DND-41 (cell line): ENCODE data around the gene YWHAG.

Experiments used
- ATAC-seq: fragments of 200-7000 bp; cut with Tn5 transposase; 3 replicates; pipeline ENCODE4 v1.9.1; 2021; ENCODE audit warnings: low read depth; ENCODE audit not compliant: insufficient read depth
- DNase-seq: peaks from one replicate; pipeline ENCODE4 v3.0.0-alpha.2; 2020
- H2AFZ ChIP-seq: 2 replicates; pipeline ENCODE4 v1.6.0; 2012; ENCODE audit warnings: low read depth, low read length
- H3K27ac ChIP-seq: 2 replicates; pipeline ENCODE4 v1.5.1; 2012; ENCODE audit warnings: low read length, inconsistent platforms
- H3K27me3 ChIP-seq: fragments of 200-600 bp; sonication (generic); 2 replicates; pipeline ENCODE4 v1.6.0; 2012; ENCODE audit warnings: low read length, mild to moderate bottlenecking, inconsistent platforms; ENCODE audit not compliant: insufficient read depth, poor library complexity
- H3K36me3 ChIP-seq: 2 replicates; pipeline ENCODE4 v1.5.1; 2012; ENCODE audit warnings: low read length, inconsistent platforms; ENCODE audit not compliant: insufficient read depth
- H3K4me1 ChIP-seq: 2 replicates; pipeline ENCODE4 v1.5.1; 2012; ENCODE audit warnings: mild to moderate bottlenecking, low read length; ENCODE audit not compliant: insufficient read depth
- H3K4me2 ChIP-seq: 2 replicates; pipeline ENCODE4 v1.6.0; 2012; ENCODE audit warnings: mild to moderate bottlenecking, moderate library complexity, low read length, inconsistent platforms; ENCODE audit not compliant: insufficient read depth
- H3K4me3 ChIP-seq, 2 experiments: fragments of 200-600 bp in 1 of 2; shearing (Covaris generic) in 1 of 2; 2 replicates each; pipeline ENCODE4 v1.5.1; 2012 to 2016; ENCODE audit warnings: inconsistent platforms in 2 of 2, low read length in 2 of 2, mild to moderate bottlenecking in 2 of 2, low read depth in 1 of 2, moderate library complexity in 1 of 2
- H3K79me2 ChIP-seq: 2 replicates; pipeline ENCODE4 v1.6.0; 2012; ENCODE audit warnings: low read length, inconsistent platforms; ENCODE audit not compliant: insufficient read depth
- H3K9ac ChIP-seq: 2 replicates; pipeline ENCODE4 v1.6.0; 2012; ENCODE audit warnings: low read depth, mild to moderate bottlenecking, inconsistent platforms, low read length, moderate library complexity
- H3K9me3 ChIP-seq: 2 replicates; pipeline ENCODE4 v1.5.1; 2012; ENCODE audit warnings: low read length, moderate library complexity, mild to moderate bottlenecking, inconsistent platforms; ENCODE audit not compliant: insufficient read depth, severe bottlenecking
- H4K20me1 ChIP-seq: 2 replicates; pipeline ENCODE4 v1.6.0; 2012; ENCODE audit warnings: low read length; ENCODE audit not compliant: insufficient read depth
- EZH2 ChIP-seq: IDR thresholded peaks from 3 replicates; pipeline ENCODE4 v1.6.1; 2012; ENCODE audit warnings: borderline replicate concordance, low read depth, mild to moderate bottlenecking, moderate library complexity, low read length, inconsistent platforms; ENCODE audit not compliant: severe bottlenecking
- TF ChIP-seq, protein P1 (sequence below): IDR thresholded peaks from 2 replicates; pipeline ENCODE4 v1.5.1; 2012; ENCODE audit warnings: borderline replicate concordance, low read length, moderate library complexity, mild to moderate bottlenecking; ENCODE audit not compliant: poor library complexity, severe bottlenecking; ENCODE audit errors: extremely low read depth

Gene YWHAG

DNA sequence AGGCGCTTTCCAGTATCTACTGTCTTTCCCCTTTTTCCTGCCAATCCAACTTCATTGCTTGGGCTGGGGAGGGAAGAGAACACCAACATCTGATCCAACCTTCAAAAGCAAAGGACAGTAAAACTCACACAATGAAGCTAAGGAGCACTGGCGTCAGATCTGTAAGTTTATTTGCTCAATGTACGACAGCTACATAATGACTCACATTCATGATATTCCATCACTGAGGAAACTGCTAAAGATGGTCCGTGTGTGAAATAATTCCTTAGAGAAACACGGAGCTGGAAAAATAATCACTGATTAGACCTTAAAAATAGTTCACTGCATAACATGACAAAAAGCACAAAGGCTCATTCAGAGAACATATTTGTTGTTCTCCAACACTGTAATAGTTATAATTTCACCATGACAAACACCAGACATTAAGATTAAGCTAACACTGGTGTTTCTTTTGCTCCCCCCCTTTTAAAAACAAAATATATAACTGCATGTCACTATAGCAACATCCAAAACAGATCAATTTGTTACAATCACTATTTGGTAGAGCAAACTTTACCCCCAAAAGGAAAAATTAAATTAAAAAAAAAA, 32.1 kb downstream of the YWHAG start:
- no peaks in the 10 kb centered on the region for H3K27me3 ChIP-seq
- peaks cover 60% of the 10 kb centered on the region for H4K20me1 ChIP-seq
- no peaks in the 10 kb centered on the region for H3K9me3 ChIP-seq
- no peak for TF ChIP-seq EZH2
- TF ChIP-seq, protein P1, sequence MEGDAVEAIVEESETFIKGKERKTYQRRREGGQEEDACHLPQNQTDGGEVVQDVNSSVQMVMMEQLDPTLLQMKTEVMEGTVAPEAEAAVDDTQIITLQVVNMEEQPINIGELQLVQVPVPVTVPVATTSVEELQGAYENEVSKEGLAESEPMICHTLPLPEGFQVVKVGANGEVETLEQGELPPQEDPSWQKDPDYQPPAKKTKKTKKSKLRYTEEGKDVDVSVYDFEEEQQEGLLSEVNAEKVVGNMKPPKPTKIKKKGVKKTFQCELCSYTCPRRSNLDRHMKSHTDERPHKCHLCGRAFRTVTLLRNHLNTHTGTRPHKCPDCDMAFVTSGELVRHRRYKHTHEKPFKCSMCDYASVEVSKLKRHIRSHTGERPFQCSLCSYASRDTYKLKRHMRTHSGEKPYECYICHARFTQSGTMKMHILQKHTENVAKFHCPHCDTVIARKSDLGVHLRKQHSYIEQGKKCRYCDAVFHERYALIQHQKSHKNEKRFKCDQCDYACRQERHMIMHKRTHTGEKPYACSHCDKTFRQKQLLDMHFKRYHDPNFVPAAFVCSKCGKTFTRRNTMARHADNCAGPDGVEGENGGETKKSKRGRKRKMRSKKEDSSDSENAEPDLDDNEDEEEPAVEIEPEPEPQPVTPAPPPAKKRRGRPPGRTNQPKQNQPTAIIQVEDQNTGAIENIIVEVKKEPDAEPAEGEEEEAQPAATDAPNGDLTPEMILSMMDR, result no peak
- H3K9ac ChIP-seq, result no peak overlapping the region
- ATAC-seq, result no peak
- H3K36me3 ChIP-seq, result peaks cover 74% of the 10 kb centered on the region
- no peak overlapping the region for H3K4me3 ChIP-seq
- no peak overlapping the region for H3K4me2 ChIP-seq
- peaks cover 62% of the 10 kb centered on the region for H3K79me2 ChIP-seq
- no peak for DNase-seq
- H3K27ac ChIP-seq, result no peak overlapping the region
- H2AFZ ChIP-seq, result no peak overlapping the region
- peaks cover 12% of the 10 kb centered on the region for H3K4me1 ChIP-seq

DNA sequence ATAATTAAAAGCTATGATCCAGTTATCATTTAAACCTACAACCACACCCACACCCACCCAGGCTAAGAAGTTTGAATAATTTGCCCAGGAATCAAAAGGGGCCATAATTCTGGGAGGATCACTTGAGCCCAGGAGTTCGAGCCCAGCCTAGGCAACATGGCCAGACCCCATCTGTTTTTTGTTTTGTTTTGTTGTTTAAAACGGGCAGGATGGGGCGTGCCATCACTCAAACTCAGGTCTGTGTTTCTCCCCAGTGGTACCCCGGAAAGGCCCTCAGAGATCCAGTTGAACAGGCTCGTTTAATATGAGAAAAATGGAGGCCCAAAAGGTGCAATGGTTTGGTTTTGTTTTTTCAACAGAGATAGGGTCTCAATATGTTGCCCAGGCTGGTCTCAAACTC, 33.0 kb downstream of the YWHAG start:
- Histone ChIP-seq H3K4me1 (peaks cover 12% of the 10 kb centered on the region), H3K9me3 (no peaks in the 10 kb centered on the region), H3K27ac (no peak overlapping the region), H2AFZ (no peak overlapping the region), H3K9ac (no peak overlapping the region), H3K36me3 (peaks cover 67% of the 10 kb centered on the region), H3K4me2 (no peak overlapping the region), H4K20me1 (peaks cover 51% of the 10 kb centered on the region), H3K27me3 (no peaks in the 10 kb centered on the region), H3K79me2 (peaks cover 53% of the 10 kb centered on the region), H3K4me3 (no peak overlapping the region)
- DNase-seq (no peak), ATAC-seq (no peak)
- no peak for TF ChIP-seq EZH2
- TF ChIP-seq, protein P1, result no peak

DNA sequence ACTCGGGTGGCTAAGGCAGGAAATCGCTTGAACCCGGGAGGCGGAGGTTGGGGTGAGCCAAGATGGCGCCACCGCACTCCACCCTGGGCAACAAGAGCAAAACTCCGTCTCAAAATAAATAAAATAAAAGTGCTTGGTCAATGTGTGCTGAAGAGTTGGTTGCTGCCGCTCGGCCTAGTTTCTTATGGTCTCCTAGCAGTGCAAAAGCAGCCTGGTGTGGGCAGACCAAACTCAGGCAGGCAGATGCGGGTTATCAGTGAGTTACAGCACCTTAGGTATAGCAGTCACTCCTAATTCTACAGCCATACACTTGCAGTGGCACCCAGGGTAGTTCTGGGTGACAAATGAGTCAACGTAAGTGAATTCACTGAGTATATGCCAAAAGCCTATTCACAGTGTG, 33.7 kb downstream of the YWHAG start:
- Histone ChIP-seq H3K4me2 (no peak overlapping the region), H3K4me1 (peaks cover 12% of the 10 kb centered on the region), H3K36me3 (peaks cover 60% of the 10 kb centered on the region), H3K9me3 (no peaks in the 10 kb centered on the region), H3K9ac (no peak overlapping the region), H3K27me3 (no peaks in the 10 kb centered on the region), H4K20me1 (peaks cover 44% of the 10 kb centered on the region), H3K79me2 (peaks cover 46% of the 10 kb centered on the region), H3K4me3 (no peak overlapping the region), H2AFZ (no peak overlapping the region), H3K27ac (no peak overlapping the region)
- no peak for DNase-seq
- TF ChIP-seq EZH2, result no peak
- TF ChIP-seq, protein P1, result no peak
- no peak for ATAC-seq
